T-helper 1 cell treated with Interleukin-12 subunit alpha and Interleukin-12 subunit beta and Interleukin-4 antibody, amounts not matched to agents 30 μg/mL and 1 μg/mL, for 36 hours (primary cell): ENCODE results near the gene ISG20L2.

ENCODE experiments used
- H3K27ac Mint-ChIP-seq: one replicate; pipeline ENCODE4 v1.8.0; 2021; ENCODE audit warnings: mild to moderate bottlenecking, mixed read lengths
- H3K27me3 Mint-ChIP-seq: one replicate; pipeline ENCODE4 v1.8.0; 2021; ENCODE audit warnings: low read depth, mixed read lengths
- H3K36me3 Mint-ChIP-seq: one replicate; pipeline ENCODE4 v1.8.0; 2021; ENCODE audit warnings: low read depth, mixed read lengths
- H3K4me1 Mint-ChIP-seq: one replicate; pipeline ENCODE4 v1.8.0; 2021; ENCODE audit warnings: low read depth, mixed read lengths
- H3K4me3 Mint-ChIP-seq: one replicate; pipeline ENCODE4 v1.8.0; 2021; ENCODE audit warnings: mild to moderate bottlenecking, moderate library complexity, mixed read lengths
- H3K9me3 Mint-ChIP-seq: one replicate; pipeline ENCODE4 v1.8.0; 2021; ENCODE audit warnings: mixed read lengths

Gene ISG20L2

DNA sequence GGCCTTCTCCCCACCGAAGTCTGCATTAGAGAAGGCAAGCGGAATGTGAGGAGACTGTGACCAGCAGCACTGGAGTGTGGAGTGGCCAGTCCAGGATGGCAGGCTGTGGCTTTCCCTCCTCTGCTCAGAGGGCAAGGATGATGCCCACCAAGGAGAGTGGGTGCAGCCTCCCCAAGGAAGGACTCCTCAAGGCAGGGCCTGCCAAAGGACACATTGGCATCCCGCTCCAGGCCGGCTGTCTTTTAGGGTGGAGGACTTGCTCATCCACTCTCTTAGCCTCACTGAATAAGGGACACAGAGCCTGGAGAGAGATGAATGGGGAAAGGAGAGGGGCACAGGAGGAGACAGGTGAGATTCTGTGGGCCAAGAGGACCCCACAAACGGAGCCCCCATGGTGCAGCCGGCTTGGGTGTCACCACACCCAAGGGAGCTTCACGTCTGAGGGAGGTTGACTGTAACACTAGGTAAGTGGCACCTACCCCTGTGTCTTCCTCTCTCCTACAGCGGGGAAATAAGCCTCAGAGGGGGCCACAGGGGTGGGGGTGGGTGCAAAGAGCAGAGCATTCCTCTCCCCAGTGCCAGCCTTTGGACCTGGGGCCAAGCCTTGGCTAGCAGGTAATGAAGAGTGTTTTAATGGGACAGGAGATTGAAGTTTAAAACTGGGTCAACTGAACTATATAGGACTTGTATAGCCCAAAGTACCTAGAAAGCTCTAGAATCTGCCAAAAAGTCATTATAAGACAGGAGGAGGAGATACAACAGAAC is 47.2 kb downstream of the ISG20L2 start:
- Mint-ChIP-seq H3K9me3 (no peaks in the 10 kb centered on the region), H3K27me3 (peaks cover 51% of the 10 kb centered on the region), H3K27ac (no peak overlapping the region), H3K4me3 (no peak overlapping the region), H3K36me3 (no peaks in the 10 kb centered on the region), H3K4me1 (peaks cover 24% of the 10 kb centered on the region)

DNA sequence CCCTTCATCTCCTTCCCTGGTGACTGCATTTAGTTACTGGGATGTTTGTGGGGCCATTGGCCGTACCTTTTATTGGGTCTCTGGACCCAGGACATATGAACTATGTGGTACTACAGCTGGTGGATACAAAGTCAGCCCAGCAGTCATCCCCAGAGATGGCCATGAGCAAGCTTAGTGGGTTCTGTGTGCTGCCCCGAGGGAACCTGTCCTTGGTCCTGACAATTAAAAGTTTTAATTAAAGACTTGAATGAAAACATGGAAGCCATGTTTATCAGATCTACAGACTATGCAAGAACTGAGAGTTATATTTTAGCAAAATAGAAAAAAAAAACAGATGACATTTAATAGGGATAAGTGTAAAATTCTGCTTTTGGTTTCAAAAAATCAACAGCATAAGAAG is 48.5 kb downstream of the ISG20L2 start:
- Mint-ChIP-seq H3K4me3 (no peak overlapping the region), H3K27me3 (peaks cover 61% of the 10 kb centered on the region), H3K4me1 (peaks cover 24% of the 10 kb centered on the region), H3K9me3 (no peaks in the 10 kb centered on the region), H3K27ac (no peak overlapping the region), H3K36me3 (no peaks in the 10 kb centered on the region)

DNA sequence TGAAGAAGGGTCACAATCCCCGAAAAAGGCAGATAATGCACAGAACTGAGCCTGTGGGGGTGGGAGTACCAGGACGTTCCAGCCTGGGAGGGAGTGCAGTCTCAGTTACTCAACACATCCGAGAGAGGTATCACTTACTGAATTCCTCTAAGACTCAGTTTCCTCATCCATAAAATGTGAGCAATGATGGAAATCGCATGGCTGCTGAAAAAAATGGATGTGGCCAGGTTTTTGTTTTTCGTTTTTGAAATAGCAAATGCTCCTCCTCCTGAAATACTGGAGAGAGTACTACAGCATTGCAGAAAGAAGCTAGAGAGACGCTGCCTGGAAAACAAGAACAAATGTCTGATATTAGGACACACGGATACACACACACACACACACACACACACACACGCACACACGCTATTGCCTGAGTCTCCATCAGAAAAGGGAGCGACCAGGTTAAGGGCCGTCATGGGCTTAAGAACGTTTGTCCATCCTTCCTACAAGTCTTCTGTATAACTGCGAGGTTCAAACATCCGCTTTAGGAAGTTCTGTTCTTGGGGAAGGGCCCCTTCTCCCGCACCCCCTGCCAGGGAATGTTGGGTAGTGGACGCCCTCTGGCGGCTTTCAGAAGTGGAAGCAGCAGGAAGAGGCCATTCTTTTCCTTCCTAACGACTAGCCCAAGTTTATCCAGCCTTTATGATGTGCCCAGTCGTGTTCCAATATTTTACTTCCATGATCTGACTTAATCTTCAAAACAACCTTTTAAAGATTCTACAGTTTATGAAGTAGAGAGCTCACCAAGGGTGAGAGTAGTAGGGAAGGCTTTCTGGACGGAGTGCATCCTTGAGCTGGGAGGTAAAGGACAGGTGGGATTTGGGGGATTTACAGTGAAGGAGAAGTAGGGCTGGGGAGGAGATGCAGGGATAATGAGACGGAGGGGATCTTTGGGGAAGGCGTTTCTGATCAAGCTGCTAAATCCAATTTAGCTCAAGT is 50.7 kb downstream of the ISG20L2 start:
- Mint-ChIP-seq H3K27ac (no peak overlapping the region), H3K4me1 (peaks cover 7% of the 10 kb centered on the region), H3K9me3 (no peaks in the 10 kb centered on the region), H3K4me3 (peak overlapping the region; percentile 16), H3K36me3 (no peaks in the 10 kb centered on the region), H3K27me3 (peaks cover 81% of the 10 kb centered on the region)

DNA sequence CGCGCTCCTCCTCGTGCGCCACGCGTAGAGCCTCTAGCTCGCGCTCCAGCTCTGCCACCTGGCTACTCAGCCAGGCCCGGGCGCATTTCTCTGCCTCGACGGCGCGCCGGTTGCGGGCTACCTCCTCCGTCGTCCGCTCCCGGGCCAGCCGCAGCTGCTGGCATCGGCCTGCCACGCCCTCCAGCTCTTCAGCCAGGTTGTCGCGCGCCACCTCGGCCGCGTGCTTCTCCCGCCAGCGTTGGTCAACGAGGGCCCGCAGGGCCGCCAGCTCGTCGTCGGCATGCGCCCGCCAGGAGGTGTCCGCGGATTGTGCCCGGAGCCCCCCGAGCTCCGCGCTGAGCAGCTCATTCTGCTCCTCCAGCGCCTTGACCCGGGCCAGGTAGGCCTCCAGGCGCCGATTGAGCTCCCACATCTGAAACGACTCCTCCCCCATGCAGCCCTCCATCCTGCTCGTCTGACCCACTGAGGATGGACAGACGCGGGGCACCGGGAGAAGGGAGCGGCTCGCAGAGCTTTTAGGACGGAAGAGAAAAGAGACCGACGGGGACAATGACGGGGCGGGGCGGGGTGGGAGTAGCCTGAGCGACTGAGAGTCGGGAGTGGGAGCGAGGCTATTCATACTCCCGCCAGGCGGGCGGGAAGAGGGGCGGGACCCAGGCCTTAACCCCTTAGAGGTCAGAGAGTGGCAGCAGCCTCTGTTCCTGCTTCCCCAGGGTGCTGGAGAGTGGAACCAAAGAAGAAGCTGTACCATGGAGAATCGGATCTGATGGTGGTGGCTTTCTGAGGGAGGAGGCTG is 51.5 kb downstream of the ISG20L2 start, which contains the start of gene NES:
TSS of gene NES (minus strand) at position 588 of the 796 bp plus-strand sequence. CDS start at position 445, 143 bp downstream.
- no peak within 1 kb of the TSS for H3K27ac Mint-ChIP-seq
- peaks cover 86% of the 10 kb centered on the region for H3K27me3 Mint-ChIP-seq
- peak within 1 kb of the TSS; percentile 16 for H3K4me3 Mint-ChIP-seq

DNA sequence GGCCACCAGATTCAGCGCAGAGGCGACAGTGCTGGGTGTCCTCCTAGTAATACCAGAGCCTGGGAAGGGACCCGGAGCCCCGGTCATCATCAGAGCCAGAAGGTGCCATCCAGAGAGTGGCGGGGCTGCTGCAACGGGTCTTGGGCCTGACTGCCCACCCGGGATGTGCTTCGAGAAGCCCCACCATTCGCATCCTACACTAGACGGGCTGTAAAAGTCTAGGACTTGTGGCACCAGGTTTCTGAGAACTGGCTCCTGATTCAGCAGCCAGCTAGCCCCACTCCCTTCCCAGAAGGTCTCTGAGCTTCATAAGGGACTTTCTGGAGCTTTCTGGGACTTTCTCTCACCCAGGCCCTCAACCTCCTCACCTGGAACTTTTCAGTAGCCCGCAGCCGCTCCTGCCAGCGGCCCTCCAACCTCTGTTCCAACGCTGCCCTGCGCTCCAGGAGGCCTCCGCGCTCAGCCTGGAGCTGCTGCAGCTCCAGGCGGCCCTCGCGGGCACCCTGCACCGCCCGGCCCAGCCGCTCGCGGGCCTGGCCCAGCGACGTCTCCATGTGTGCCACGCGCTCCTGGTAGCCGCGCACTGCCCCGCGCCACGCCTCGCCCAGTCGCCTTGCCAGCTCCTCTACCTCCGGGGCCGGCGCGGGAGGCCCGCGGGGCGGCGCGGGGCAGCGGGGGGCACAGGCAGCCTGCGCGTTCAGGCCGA is 52.3 kb downstream of the ISG20L2 start:
- Mint-ChIP-seq H3K4me1 (peaks cover 7% of the 10 kb centered on the region), H3K36me3 (no peaks in the 10 kb centered on the region), H3K4me3 (no peak overlapping the region), H3K27ac (no peak overlapping the region), H3K9me3 (no peaks in the 10 kb centered on the region), H3K27me3 (peaks cover 86% of the 10 kb centered on the region)

More for the DNA sequence above, 51.5 kb downstream of the ISG20L2 start, which contains the start of gene NES:
- Mint-ChIP-seq H3K9me3 (no peaks in the 10 kb centered on the region), H3K36me3 (no peaks in the 10 kb centered on the region), H3K4me1 (peaks cover 7% of the 10 kb centered on the region)

DNA sequence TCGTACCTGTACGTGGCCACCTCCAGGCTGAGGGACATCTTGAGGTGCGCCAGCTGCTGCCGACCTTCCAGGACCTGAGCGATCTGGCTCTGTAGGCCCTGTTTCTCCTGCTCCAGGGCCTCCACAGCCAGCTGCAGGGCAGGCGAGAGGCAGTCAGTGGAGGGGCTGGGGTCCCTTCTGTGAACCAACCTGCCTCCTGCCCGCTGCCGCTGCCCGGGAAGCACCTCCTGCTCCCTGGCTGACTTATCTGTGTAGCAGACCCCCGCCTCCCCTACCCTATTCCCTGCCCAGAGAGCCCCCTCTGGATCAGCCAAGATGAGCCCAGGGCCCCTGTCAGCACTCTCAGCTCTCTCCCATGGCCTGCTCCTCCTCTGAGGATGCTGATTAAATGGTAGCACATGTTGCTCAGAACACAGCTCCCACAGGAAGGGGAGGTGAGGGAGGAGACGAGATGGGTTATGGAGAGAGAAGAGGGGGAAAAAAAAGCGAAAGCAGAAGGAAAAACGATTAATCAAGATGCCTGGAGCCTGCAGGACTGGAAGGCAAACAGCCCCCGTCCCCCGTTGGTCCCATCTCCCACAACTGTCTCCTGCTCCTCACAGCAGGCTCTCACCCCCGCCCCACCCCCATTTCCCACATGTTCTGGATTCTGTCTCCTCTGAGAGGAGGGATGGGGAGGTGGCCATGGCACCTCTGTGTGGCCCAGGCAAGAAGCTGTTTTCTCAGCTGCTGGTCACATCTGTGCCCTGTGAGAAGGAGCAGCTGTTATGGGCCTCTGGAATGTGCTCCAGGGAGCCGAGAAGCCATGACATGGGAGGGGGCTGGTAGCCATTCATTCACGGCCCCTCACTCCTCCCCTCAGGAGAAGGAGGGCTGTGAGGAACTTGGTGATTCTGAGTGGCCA is 53.1 kb downstream of the ISG20L2 start:
- Mint-ChIP-seq H3K4me1 (peaks cover 7% of the 10 kb centered on the region), H3K36me3 (no peaks in the 10 kb centered on the region), H3K27ac (no peak overlapping the region), H3K4me3 (no peak overlapping the region), H3K27me3 (peaks cover 83% of the 10 kb centered on the region), H3K9me3 (no peaks in the 10 kb centered on the region)

DNA sequence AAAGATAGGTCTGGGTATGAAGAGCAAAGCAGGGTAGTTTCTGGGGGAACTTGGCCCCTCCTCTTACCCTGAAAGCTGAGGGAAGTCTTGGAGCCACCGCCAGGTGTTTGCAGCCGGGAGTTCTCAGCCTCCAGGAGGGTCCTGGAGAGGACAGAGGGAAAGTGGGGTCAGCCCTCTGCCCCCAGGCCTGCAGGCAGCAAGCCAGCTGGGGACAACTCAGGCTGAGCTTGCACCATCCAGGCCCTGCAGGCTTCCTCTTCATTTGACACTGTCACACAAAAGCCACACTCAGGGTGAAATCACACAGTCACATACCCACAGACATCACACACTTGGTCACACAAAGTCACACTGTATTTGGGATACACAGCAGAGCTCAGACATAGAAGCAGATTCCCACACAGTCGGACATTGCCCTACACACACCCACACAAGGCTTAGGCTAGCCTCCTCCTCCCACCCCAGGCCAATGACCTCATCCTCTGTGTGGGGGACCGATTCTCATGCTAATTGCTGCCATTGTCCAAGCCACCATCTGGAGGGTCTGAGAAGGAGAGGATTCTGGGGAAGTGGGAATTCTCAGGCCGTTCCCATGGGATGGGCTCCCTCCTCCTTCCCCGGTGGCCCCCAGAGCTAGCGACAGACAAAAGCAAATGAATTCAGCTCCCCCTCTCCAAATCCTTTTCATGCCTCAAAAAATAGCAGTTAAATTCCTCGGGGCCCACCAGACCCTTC is 55.0 kb downstream of the ISG20L2 start:
- Mint-ChIP-seq H3K4me3 (no peak overlapping the region), H3K27me3 (peaks cover 74% of the 10 kb centered on the region), H3K9me3 (no peaks in the 10 kb centered on the region), H3K27ac (no peak overlapping the region), H3K4me1 (peaks cover 7% of the 10 kb centered on the region), H3K36me3 (no peaks in the 10 kb centered on the region)
